Measurements from ENCODE around the gene TRIM60.

DNA sequence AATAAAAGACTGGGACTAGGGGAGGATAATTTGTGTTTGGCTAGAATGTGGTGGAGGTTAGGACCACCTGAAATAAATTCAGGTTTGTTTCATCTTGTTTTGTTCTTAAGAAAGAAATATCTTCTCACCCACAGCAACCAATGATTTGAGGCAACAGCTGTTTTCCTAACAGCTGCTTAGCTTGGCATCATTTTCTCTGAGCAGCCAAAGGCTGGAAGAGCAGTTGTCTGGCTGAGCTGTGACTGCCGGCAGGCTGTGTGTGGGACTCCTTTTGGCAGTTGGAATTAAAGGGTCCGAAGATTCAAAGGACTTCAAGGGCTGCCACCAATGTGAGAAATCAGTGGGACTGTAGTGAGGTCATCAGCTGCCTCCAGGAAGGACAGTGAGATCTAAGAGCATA, 26.9 kb downstream of the TRIM60 start:
- TF ChIP-seq JUN (IDR thresholded peaks at IDR 0.05; ENCODE audit: borderline replicate concordance, insufficient read depth, insufficient read length, low read depth) (no peak), POLR2AphosphoS5 (IDR thresholded peaks at IDR 0.05; ENCODE audit: insufficient read depth, low read depth, low read length) (no peak)
- TF ChIP-seq, protein P1, sequence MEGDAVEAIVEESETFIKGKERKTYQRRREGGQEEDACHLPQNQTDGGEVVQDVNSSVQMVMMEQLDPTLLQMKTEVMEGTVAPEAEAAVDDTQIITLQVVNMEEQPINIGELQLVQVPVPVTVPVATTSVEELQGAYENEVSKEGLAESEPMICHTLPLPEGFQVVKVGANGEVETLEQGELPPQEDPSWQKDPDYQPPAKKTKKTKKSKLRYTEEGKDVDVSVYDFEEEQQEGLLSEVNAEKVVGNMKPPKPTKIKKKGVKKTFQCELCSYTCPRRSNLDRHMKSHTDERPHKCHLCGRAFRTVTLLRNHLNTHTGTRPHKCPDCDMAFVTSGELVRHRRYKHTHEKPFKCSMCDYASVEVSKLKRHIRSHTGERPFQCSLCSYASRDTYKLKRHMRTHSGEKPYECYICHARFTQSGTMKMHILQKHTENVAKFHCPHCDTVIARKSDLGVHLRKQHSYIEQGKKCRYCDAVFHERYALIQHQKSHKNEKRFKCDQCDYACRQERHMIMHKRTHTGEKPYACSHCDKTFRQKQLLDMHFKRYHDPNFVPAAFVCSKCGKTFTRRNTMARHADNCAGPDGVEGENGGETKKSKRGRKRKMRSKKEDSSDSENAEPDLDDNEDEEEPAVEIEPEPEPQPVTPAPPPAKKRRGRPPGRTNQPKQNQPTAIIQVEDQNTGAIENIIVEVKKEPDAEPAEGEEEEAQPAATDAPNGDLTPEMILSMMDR (IDR thresholded peaks at IDR 0.05; ENCODE audit: extremely low read depth in 1 of 2, insufficient read depth in 1 of 2, low read depth in 1 of 2, low read length in 2 of 2) = no peak

Data from endothelial cell of umbilical vein (primary cell).